PC-9 (cell line): ENCODE measurements around the gene SLC26A3.

Experiments
- CTCF ChIP-seq: fragments of 200-600 bp; sonication (generic); conservative IDR thresholded peaks from 2 replicates; pipeline ENCODE4 v1.6.1; 2017; ENCODE audit warnings: mixed run types, antibody characterized with exemption, mild to moderate bottlenecking, moderate library complexity
- EZH2 ChIP-seq: fragments of 200-600 bp; sonication (generic); IDR thresholded peaks from 2 replicates; pipeline ENCODE4 v1.8.0; 2017; ENCODE audit warnings: antibody characterized with exemption, low read depth

- TF ChIP-seq CTCF (no peak), EZH2 (no peak)
Observed at GRCh38 chr7:107751113-107751512, 51.9 kb downstream of the SLC26A3 start.
